CD4-positive, alpha-beta T cell treated with Interferon gamma for 1 hour (primary cell): Measurements from ENCODE around the gene SLC25A22.
A peak's percentile ranks its signal among the peaks of the same experiment; 100 is the strongest.

Experiments
- DNase-seq: peaks from one replicate; pipeline ENCODE4 v3.0.0-alpha.2; 2020

Gene SLC25A22

GRCh38 chr11:821512-822371 lies 23.7 kb upstream of the SLC25A22 start:
- peak; percentile 29 for DNase-seq

- DNase-seq, result peak; percentile 56
These were observed 22.8 kb upstream of the SLC25A22 start for GRCh38 chr11:820655-821511.

- DNase-seq, result peak; percentile 95
These were observed 22.0 kb upstream of the SLC25A22 start for GRCh38 chr11:819943-820649.

- peak; percentile 91 for DNase-seq
These were observed 21.2 kb upstream of the SLC25A22 start for GRCh38 chr11:819129-819931.

- no peak for DNase-seq
These were observed 20.5 kb upstream of the SLC25A22 start, which contains the start of gene PNPLA2 for GRCh38 chr11:818396-819128. Gene PNPLA2, plus strand, starts transcription at chr11:818914. Its CDS starts 805 bp downstream, at chr11:819719.

GRCh38 chr11:816433-816779 lies 18.3 kb upstream of the SLC25A22 start:
- DNase-seq, result no peak

- no peak for DNase-seq
These were observed 17.8 kb upstream of the SLC25A22 start for GRCh38 chr11:815675-816432.

GRCh38 chr11:813456-814096 lies 15.5 kb upstream of the SLC25A22 start:
- no peak for DNase-seq

- DNase-seq, result no peak
These were observed 15.0 kb upstream of the SLC25A22 start for GRCh38 chr11:813072-813455.

GRCh38 chr11:812390-812789 lies 14.3 kb upstream of the SLC25A22 start:
- no peak for DNase-seq

GRCh38 chr11:811446-812245 lies 13.6 kb upstream of the SLC25A22 start:
- DNase-seq, result no peak

GRCh38 chr11:810040-810567 lies 12.0 kb upstream of the SLC25A22 start:
- no peak for DNase-seq

- DNase-seq, result peak; percentile 96
These were observed 11.4 kb upstream of the SLC25A22 start, which contains the start of gene RPLP2 for GRCh38 chr11:809287-810039. Gene RPLP2, plus strand, starts transcription at chr11:809967. Its CDS starts 268 bp downstream, at chr11:810235.

GRCh38 chr11:808427-809286 lies 10.6 kb upstream of the SLC25A22 start:
- DNase-seq, result no peak

- DNase-seq, result no peak
These were observed 6.5 kb upstream of the SLC25A22 start for GRCh38 chr11:804599-804964.

GRCh38 chr11:803770-804598 lies 5.9 kb upstream of the SLC25A22 start:
- no peak for DNase-seq

GRCh38 chr11:803467-803742 lies 5.3 kb upstream of the SLC25A22 start:
- no peak for DNase-seq
